Uterus (tissue), 4 donors: Measurements from ENCODE around the gene LRP1B. TPM values are rescaled to one million over a fixed set of nuclear protein-coding genes. Genes with fewer than 3 reads are reported as not detected.

Source experiments
- DNase-seq, 2 donors: peaks; one replicate each; pipeline ENCODE4 v3.0.0-alpha.2; 2019 to 2020
- H3K27ac ChIP-seq, 2 donors: fragments of 200-600 bp; sonication (generic); 1 replicate in 1 of 2; 2 replicates in 1 of 2; pipeline ENCODE4 v1.5.1; 2016 to 2018
- H3K27me3 ChIP-seq, 2 donors: fragments of 200-600 bp; sonication (generic); one replicate each; pipeline ENCODE4 v1.5.1; 2018 to 2019; ENCODE audit warnings: control low read depth in 1 of 2
- H3K36me3 ChIP-seq, 2 donors: fragments of 200-600 bp; sonication (generic); one replicate each; pipeline ENCODE4 v1.5.1; 2019; ENCODE audit warnings: control low read depth in 1 of 2
- H3K4me1 ChIP-seq, 2 donors: fragments of 200-600 bp; sonication (generic); one replicate each; pipeline ENCODE4 v1.5.1; 2018 to 2019; ENCODE audit warnings: control low read depth in 1 of 2
- H3K4me3 ChIP-seq, 2 donors: fragments of 200-600 bp; sonication (generic); 1 replicate in 1 of 2; 2 replicates in 1 of 2; pipeline ENCODE4 v1.5.1; 2018 to 2019; ENCODE audit warnings: mild to moderate bottlenecking in 1 of 2
- H3K9me3 ChIP-seq, 2 donors: fragments of 200-600 bp; sonication (generic); one replicate each; pipeline ENCODE4 v1.5.1; 2019; ENCODE audit warnings: control low read depth in 1 of 2
- CTCF ChIP-seq, 4 experiments: fragments of 200-600 bp in 2 of 4; fragments of 450-650 bp in 2 of 4; sonication (generic) in 2 of 4; IDR thresholded peaks; one replicate each; pipeline ENCODE4 v1.5.1; 2016 to 2019; ENCODE audit warnings: antibody characterized with exemption in 4 of 4, mild to moderate bottlenecking in 2 of 4, moderate library complexity in 1 of 4
- POLR2A ChIP-seq, 2 donors: fragments of 450-650 bp; IDR thresholded peaks; one replicate each; pipeline ENCODE4 v1.6.1; 2016; ENCODE audit warnings: antibody characterized with exemption in 2 of 2, mild to moderate bottlenecking in 1 of 2, moderate library complexity in 1 of 2
- intact Hi-C: fragments of 100-400 bp; cut with DNase I; formaldehyde crosslinking; loops from one replicate; pipeline ENCODE4 v1.15.1; 2023; ENCODE audit warnings: low total_unique reads
- total RNA-seq, 4 donors: library from RNA; depleted of rRNA in 3 of 4; stranded (reverse); fragments of >200 nt in 3 of 4; gene quantifications; one replicate each; pipeline versions ENCODE4 v1.1.0 to v1.2.4, GENCODE V29; 2014 to 2023
- donor health status: DM: yes; HTN: yes; CAD: no.

LRP1B gene
- total RNA-seq, 4 donors from 2014 or later = 0.29 to 7.3 (median 0.79) TPM; not detected in 1

GRCh38 chr2:142061733-142062132 lies 69.1 kb downstream of the LRP1B start:
- DNase-seq = no peak
- Histone ChIP-seq H3K27ac (no peak overlapping the region), H3K27me3 (no peaks in the 10 kb centered on the region), H3K9me3 (no peaks in the 10 kb centered on the region), H3K4me1 (no peaks in the 10 kb centered on the region), H3K36me3 (no peaks in the 10 kb centered on the region), H3K4me3 (no peak overlapping the region)
- intact Hi-C loops = no loop called here
- no peak for TF ChIP-seq CTCF (IDR thresholded peaks at IDR 0.05)
- TF ChIP-seq POLR2A (IDR thresholded peaks at IDR 0.05) = no peak

- H3K36me3 ChIP-seq = no peaks in the 10 kb centered on the region
- no peaks in the 10 kb centered on the region for H3K4me1 ChIP-seq
- DNase-seq = no peak
- no peaks in the 10 kb centered on the region for H3K9me3 ChIP-seq
- H3K27me3 ChIP-seq = no peaks in the 10 kb centered on the region
- no peak for TF ChIP-seq POLR2A (IDR thresholded peaks at IDR 0.05)
- TF ChIP-seq CTCF (IDR thresholded peaks at IDR 0.05) = no peak
- intact Hi-C loops = no loop called here
- no peak overlapping the region for H3K27ac ChIP-seq
- H3K4me3 ChIP-seq = no peak overlapping the region
Measured at GRCh38 chr2:142058149-142058548, 72.7 kb downstream of the LRP1B start.

- TF ChIP-seq CTCF (IDR thresholded peaks at IDR 0.05) = no peak
- TF ChIP-seq POLR2A (IDR thresholded peaks at IDR 0.05) = no peak
- no peaks in the 10 kb centered on the region for H3K9me3 ChIP-seq
- no peaks in the 10 kb centered on the region for H3K4me1 ChIP-seq
Measured at GRCh38 chr2:142056784-142057183, 74.0 kb downstream of the LRP1B start.

GRCh38 chr2:142052220-142052863 lies 78.5 kb downstream of the LRP1B start:
- Histone ChIP-seq H3K27me3 (no peaks in the 10 kb centered on the region), H3K9me3 (no peaks in the 10 kb centered on the region), H3K4me1 (no peaks in the 10 kb centered on the region), H3K36me3 (no peaks in the 10 kb centered on the region), H3K4me3 (no peak overlapping the region), H3K27ac (no peak overlapping the region)
- intact Hi-C loops = no loop called here
- TF ChIP-seq POLR2A (IDR thresholded peaks at IDR 0.05) (no peak), CTCF (IDR thresholded peaks at IDR 0.05) (no peak)
- no peak for DNase-seq

More at GRCh38 chr2:142056784-142057183, 74.0 kb downstream of the LRP1B start:
- intact Hi-C loops = no loop called here
- H3K36me3 ChIP-seq = no peaks in the 10 kb centered on the region
- no peak for DNase-seq
- H3K27ac ChIP-seq = no peak overlapping the region
- H3K4me3 ChIP-seq = no peak overlapping the region
- no peaks in the 10 kb centered on the region for H3K27me3 ChIP-seq

- TF ChIP-seq CTCF (IDR thresholded peaks at IDR 0.05) (no peak), POLR2A (IDR thresholded peaks at IDR 0.05) (no peak)
- H3K27me3 ChIP-seq = no peaks in the 10 kb centered on the region
- no peaks in the 10 kb centered on the region for H3K4me1 ChIP-seq
- H3K4me3 ChIP-seq = no peak overlapping the region
- no peak overlapping the region for H3K27ac ChIP-seq
- H3K9me3 ChIP-seq = no peaks in the 10 kb centered on the region
- no peak for DNase-seq
- H3K36me3 ChIP-seq = no peaks in the 10 kb centered on the region
- intact Hi-C loops = no loop called here
Measured at GRCh38 chr2:142048581-142048980, 82.2 kb downstream of the LRP1B start.
